GM18508 (cell line): ENCODE data around the gene REXO5.
"Not testable (repeated sequence)": the region's sequence is repeated elsewhere in the genome, so short reads cannot be mapped to it uniquely, and the experiment has no call there.

Source experiments
- ATAC-seq: cut with Tn5 transposase; IDR thresholded peaks from one replicate; pipeline ENCODE4 v1.9.1; 2021; ENCODE audit warnings: moderate number of reproducible peaks; ENCODE audit not compliant: insufficient read depth, unreplicated experiment

REXO5 gene

GRCh38 chr16:20846551-20846950 is 40.2 kb downstream of the REXO5 start:
- no peak for ATAC-seq

DNA sequence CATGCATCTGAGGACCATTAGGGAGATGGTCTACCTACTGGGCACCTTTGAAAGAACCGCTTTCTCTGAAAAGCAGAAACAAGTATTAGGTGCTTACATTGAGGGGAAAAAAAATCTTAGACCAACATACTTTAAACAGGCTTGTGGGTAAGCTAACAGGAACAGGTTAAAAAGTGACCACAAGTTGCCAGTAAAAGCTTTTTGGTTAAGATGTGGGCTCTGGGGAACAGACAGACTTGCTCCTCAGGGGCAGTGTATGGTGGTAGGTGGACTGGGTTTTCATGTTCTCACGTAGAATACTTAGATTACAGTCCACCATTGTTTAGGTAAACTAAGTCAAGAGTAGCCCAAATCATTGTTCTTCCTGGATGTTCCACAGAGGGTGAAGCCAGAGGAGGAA is 41.2 kb downstream of the REXO5 start:
- no peak for ATAC-seq

DNA sequence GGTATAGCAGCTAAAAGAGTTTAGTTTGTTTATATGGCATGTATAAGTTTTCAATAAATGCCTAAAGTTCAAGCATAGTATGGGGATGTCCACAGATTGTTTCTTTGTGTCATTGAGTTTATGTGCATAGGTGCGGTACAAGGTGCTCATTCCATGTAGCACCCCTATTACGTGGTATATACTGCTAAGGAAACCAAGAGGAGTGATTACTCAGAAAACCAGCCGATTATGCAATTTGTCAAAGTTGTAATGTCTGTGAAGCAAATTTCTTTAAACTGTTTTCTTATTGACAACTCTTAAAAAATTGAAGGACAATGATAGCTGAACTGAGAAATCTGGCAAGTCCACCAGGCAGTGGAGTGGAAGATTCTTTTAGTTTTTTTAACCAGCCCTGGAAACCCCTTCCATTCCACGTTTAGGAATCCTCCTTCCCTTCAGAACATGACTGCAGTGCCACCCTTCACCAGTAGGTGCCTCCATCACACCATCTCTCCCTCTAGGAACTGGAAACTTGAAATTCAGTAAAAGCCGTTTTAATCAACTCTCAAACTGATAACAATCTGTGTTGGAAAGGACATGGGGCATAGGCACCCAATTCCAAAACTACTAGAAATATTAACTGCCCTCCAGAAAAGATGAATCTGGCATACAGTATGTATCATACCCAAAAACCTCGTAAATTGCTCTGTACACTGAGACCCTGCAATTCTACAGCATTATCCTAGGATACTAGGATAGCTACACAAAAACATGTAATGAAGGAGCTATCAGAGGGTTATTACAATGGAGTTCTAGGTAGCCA is 43.5 kb downstream of the REXO5 start:
- no peak for ATAC-seq

- no peak for ATAC-seq
Observed at GRCh38 chr16:20850981-20851380, 44.7 kb downstream of the REXO5 start.

DNA sequence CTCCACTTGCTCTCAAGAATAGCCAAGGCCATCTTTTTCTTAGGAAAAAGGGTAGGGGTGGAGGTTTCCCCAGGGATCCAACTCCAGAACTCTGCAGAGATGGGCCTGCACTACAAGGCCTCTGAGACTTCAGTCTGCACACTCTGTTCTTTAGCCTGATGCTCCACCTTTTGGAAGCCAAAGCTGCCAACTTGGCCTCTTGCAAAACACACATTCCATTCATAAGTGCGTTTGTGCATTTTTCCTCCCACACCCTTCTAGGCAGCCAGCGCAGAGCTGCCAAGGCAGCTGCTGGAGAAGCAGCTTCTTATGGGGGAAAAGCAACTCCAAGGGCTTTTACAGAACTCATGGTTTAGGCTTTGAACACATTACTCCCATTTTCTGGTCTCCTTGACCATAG is 45.3 kb downstream of the REXO5 start:
- no peak for ATAC-seq

GRCh38 chr16:20853143-20853542 is 46.8 kb downstream of the REXO5 start:
- no peak for ATAC-seq

DNA sequence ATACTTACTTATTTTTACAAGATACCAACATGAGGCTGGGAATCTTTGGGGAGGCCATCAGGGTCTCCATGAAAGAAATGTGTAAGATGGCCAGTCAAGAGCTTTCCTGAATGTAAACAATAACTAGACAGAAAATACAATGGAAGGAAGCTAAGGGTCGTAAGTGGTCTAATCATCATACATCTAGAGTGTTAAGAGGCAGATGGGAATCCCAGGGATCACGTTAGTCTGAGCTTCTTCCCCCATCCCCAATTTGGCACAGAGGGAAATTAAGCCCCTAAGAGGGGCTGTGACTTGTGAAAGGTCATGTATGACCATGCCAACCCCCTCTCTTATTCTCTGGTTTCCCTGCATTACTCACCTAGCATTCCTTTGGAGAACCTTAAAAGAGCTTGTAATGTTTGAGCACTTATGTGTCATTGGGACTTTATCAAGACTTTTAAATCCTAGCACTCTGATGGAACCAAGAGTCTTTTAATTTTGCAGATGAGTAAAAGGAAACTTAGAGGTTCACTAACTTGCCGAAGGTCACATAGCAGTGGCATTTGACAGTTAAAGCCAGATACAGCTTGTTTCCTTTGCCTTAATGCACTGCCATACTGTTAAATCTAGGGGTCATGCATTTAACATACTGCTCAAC is 47.8 kb downstream of the REXO5 start:
- no peak for ATAC-seq

- no peak for ATAC-seq
Observed at GRCh38 chr16:20854963-20855362, 48.6 kb downstream of the REXO5 start.

DNA sequence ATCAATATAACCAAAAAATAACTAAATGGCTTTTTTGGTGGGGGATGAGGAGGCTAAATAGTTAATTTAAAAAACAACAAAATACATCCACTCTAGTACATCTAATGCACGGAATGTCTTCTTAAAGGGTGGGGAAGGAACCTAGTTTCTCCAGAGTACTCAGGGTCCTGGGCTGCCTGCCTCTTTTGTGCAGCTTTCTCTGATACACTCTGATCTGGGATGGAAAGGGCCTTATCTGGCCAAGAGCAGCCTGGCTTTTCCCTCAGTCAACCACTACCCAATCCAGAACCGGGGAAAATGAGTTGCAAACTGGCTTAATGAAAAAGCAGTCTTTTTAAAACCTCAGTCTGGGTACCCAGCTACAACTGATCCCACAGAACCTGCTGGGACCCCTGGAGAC is 51.0 kb downstream of the REXO5 start:
- no peak for ATAC-seq

DNA sequence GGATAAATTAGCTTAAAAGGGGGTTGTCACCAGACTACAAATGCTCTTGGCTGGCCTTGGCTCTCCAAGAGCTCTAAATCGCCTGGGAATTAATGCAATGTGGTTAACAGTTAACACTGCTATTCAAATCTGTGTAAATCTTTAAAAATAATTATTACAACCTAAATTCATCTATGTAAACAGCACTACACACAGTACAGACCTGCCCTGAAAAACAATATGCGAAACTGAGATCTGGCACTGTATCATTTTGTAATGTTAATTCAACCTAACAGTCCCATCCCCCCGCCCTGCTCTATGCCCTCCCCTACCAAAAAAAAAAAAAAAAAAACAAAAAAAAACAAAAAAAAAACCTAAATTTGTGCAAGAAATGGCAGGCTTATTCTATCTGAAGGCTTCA is 52.9 kb downstream of the REXO5 start:
- ATAC-seq, result no peak

DNA sequence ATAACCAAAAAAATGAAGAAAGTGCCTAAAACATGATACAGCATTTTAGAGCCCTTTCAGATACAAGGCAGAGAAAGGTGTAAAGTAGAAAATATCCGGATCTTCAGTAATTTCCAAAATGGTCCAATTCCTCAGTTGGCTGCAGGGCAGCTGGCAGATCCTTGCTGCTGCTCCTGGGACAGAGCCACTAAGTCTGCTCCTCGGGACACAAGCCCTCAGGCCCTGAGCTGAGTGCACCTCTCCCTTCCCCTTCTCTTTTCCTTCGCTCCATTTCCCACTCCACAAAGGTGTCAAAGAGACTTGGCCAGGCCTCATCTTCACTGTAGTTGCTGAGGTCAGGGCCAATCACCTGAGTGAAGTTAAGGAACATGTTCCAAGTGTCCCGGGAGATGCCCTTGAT is 53.4 kb downstream of the REXO5 start:
- ATAC-seq, result no peak

GRCh38 chr16:20860361-20860760 is 54.0 kb downstream of the REXO5 start:
- ATAC-seq, result no peak

- not testable (repeated sequence) for ATAC-seq
Observed at GRCh38 chr16:20860995-20861394, 54.7 kb downstream of the REXO5 start.

GRCh38 chr16:20862162-20862960 is 56.0 kb downstream of the REXO5 start:
- no peak for ATAC-seq

- not testable (repeated sequence) for ATAC-seq
Observed at GRCh38 chr16:20864376-20864775, 58.0 kb downstream of the REXO5 start.

- ATAC-seq, result no peak
Observed at GRCh38 chr16:20865420-20866131, 59.2 kb downstream of the REXO5 start.

DNA sequence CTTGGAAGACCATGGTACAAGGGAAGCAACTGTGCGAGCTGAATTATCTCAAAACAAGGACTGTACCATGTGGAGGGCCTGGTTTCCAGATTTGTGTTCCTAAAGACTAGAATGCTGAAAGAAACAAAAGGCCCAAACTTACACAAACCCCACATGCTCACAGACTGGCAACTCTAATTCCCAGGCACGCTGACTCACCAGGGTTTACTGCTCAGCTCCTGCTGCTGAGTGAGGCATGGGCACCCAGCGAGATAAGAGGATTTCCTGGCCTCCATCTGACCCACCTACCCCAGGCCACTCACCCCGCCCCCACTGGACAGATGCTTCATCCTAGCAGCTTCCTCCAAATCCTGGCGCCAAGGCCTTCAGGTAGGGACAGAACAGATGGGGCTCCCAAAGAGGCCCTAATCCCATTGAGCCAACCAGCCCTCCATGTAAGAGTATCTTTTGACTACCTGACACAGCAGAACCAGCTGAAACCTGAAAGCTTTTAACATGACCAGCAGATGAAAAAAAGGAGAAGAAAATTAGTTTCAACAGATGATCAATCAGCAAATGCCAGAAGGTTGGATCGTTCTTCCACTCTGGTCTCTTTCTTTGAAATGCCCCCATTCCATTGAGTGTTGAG is 59.9 kb downstream of the REXO5 start:
- no peak for ATAC-seq

DNA sequence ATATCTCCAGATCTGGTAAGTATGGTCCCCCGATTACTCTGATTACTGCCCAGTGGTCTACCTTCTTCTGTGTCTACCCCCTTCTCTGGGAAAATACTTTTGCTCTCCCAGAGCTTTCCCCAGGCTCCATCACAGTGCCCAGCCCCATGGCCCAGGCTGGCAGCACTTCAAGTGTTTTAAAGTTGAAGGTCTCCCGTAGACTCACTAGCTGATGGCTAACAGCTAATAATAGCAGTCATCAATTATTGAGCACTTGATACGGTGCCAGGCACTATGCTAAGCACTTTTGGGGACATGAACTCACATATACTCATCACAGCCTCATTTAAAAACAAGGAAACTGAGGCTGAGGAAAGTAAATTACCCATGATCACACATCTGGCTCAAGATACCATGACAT is 60.5 kb downstream of the REXO5 start:
- ATAC-seq, result no peak

DNA sequence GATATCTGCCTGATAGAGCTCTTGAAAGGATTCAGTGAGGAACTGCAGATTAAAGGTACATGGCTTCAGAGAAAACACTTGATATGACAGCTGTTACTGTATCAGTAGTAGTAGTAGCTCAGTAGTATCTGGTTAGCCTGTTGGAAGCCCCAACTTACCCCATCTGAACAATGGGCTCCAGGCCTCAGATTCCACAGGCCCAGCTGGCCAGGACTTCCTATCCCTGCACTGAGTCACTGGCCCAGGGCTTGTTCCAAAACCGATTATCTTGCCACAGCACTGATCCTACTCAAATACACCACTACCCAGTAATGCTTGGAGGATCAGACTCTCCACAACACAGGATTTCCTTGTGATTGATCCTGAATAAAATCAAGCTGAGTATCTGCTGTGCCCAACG is 61.3 kb downstream of the REXO5 start:
- ATAC-seq, result no peak

- ATAC-seq, result no peak
Observed at GRCh38 chr16:20868890-20869289, 62.6 kb downstream of the REXO5 start.
